C4-2B (cell line): ENCODE results near the gene SLC38A2.

Source experiments
- ZFX ChIP-seq: fragments of 450-650 bp; IDR thresholded peaks from 2 replicates; pipeline ENCODE4 v1.6.1; 2017
- TF ChIP-seq, protein P1 (sequence below): fragments of 450-650 bp; conservative IDR thresholded peaks from 2 replicates; pipeline ENCODE4 v1.5.1; 2017; ENCODE audit warnings: mild to moderate bottlenecking

DNA sequence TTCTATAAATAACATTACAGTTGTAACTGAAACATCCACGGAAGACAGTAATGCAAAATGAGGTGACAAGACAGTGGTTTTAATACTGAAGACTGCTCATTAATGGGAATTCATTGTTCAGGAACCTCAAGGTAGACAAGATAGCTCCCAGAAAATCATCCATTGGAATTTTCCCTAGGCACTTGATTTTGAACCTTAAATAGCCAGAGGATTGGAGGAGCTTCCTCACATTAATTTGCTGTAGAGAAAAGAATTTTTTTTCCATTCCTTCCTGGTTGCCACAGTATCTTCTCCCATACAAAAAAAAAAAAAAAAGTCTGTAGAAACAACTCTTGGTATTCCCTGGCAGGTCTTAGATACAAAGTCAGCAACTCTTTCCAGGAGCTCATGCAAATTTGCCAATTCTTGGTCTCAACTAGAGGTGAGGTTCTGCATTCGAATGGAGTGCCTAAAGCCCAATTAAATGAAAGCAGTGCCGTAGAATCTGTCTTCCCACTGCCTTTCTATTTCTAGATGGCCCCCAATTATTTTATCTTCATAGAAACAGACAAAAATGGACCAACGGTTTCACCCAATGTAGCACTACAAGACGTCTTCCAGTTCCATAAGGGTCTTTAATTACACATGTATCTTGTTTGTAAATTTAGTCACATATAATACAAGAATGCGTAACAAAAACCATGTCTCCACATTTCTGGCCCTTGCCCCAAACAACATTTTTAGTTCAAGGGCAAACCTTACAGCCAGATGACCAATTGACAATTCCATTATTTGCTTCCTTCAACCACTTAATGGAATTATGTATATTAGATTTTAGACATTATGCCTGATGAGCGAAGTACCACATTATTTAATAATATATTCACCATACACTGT, 13.5 kb downstream of the SLC38A2 start:
- TF ChIP-seq, protein P1, sequence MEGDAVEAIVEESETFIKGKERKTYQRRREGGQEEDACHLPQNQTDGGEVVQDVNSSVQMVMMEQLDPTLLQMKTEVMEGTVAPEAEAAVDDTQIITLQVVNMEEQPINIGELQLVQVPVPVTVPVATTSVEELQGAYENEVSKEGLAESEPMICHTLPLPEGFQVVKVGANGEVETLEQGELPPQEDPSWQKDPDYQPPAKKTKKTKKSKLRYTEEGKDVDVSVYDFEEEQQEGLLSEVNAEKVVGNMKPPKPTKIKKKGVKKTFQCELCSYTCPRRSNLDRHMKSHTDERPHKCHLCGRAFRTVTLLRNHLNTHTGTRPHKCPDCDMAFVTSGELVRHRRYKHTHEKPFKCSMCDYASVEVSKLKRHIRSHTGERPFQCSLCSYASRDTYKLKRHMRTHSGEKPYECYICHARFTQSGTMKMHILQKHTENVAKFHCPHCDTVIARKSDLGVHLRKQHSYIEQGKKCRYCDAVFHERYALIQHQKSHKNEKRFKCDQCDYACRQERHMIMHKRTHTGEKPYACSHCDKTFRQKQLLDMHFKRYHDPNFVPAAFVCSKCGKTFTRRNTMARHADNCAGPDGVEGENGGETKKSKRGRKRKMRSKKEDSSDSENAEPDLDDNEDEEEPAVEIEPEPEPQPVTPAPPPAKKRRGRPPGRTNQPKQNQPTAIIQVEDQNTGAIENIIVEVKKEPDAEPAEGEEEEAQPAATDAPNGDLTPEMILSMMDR: no peak
- TF ChIP-seq ZFX: no peak
